ENCODE data around the gene WDR86.

GRCh38 chr7:151386301-151387160 lies 23.3 kb downstream of the WDR86 start:
- TF ChIP-seq POLR2A (IDR thresholded peaks at IDR 0.05; ENCODE audit: low read depth, low read length) (no peak), TAF1 (IDR thresholded peaks at IDR 0.05; ENCODE audit: borderline replicate concordance, low read depth, low read length) (no peak), POLR2AphosphoS5 (IDR thresholded peaks at IDR 0.05; ENCODE audit: low read depth, low read length) (no peak)
